A549 (cell line): Measurements from ENCODE around the gene SEPTIN2. TPM values are rescaled to one million over a fixed set of nuclear protein-coding genes. Genes with fewer than 3 reads are reported as not detected.
A peak's percentile ranks its signal among the peaks of the same experiment; 100 is the strongest.

Source experiments
- ATAC-seq, 2 experiments: fragments of 200-7000 bp in 1 of 2; fragments of >200 bp in 1 of 2; cut with Nextera tagmentation in 1 of 2; cut with Tn5 transposase in 1 of 2; 3 replicates each; pipeline versions ENCODE4 v1.8.0 to v1.9.1; 2018 to 2020; ENCODE audit warnings: mild to moderate bottlenecking in 1 of 2, moderate library complexity in 1 of 2
- CTCF ChIA-PET: fragments of 300-600 bp; sonication (Branson Sonifier 250); formaldehyde crosslinking; extraction: SDS; loops from one replicate; lab custom pipeline; 2021; ENCODE audit warnings: antibody characterized with exemption, inconsistent platforms; lab: Yijun Ruan, JAX
- POLR2A ChIA-PET: fragments of 350-600 bp; formaldehyde crosslinking; extraction: SDS; loops from one replicate; lab custom pipeline; 2021; ENCODE audit warnings: antibody characterized with exemption, inconsistent platforms; lab: Yijun Ruan, JAX
- DNase-seq, 2 experiments: peaks; one replicate each; pipeline versions ENCODE4 v3.0.0 to v3.0.0-alpha.2; 2011 to 2016; ENCODE audit warnings: low read depth in 1 of 2, low spot score in 1 of 2
- FAIRE-seq: peaks from 2 replicates; lab custom pipeline; 2011; peaks lifted over from hg19 to GRCh38; lab: Jason Lieb, UNC
- H3K27ac ChIP-seq, 2 experiments: fragments of >200 bp; sonication (Bioruptor Twin); formaldehyde crosslinking; 3 replicates each; pipeline ENCODE4 v1.5.1; 2016 to 2017
- H3K4me1 ChIP-seq: fragments of >200 bp; sonication (Bioruptor Twin); formaldehyde crosslinking; 3 replicates; pipeline ENCODE4 v1.6.1; 2016
- H3K4me2 ChIP-seq: fragments of >200 bp; sonication (Bioruptor Twin); formaldehyde crosslinking; 3 replicates; pipeline ENCODE4 v1.6.1; 2016
- H3K4me3 ChIP-seq: fragments of >200 bp; sonication (Bioruptor Twin); formaldehyde crosslinking; 3 replicates; pipeline ENCODE4 v1.5.1; 2016
- H3K9me3 ChIP-seq: fragments of >200 bp; sonication (Bioruptor Twin); formaldehyde crosslinking; 3 replicates; pipeline ENCODE4 v1.6.1; 2016
- ATOH8 ChIP-seq: fragments of 250-450 bp; sonication (Bioruptor Pico); IDR thresholded peaks from 2 replicates; pipeline ENCODE4 v1.5.0; 2020; ENCODE audit warnings: low read depth, mild to moderate bottlenecking, moderate library complexity
- CBX2 ChIP-seq: fragments of 200-600 bp; sonication (generic); IDR thresholded peaks from 2 replicates; pipeline ENCODE4 v1.6.1; 2016; ENCODE audit warnings: low read depth, mild to moderate bottlenecking, borderline replicate concordance
- CBX8 ChIP-seq: fragments of 200-600 bp; sonication (generic); IDR thresholded peaks from 2 replicates; pipeline ENCODE4 v1.6.1; 2016
- CEBPB ChIP-seq, 2 experiments: fragments of >200 bp in 1 of 2; sonication (Bioruptor Twin) in 1 of 2; formaldehyde crosslinking in 1 of 2; IDR thresholded peaks; 2 replicates each; pipeline ENCODE4 v1.6.1; 2012 to 2016
- CHD2 ChIP-seq: fragments of 150-350 bp; IDR thresholded peaks from 2 replicates; pipeline ENCODE4 v1.6.1; 2014; ENCODE audit warnings: low read length; ENCODE audit not compliant: partially characterized antibody
- E2F6 ChIP-seq: IDR thresholded peaks from 2 replicates; pipeline ENCODE4 v1.6.1; 2012; ENCODE audit warnings: low read depth, borderline replicate concordance
- ELK1 ChIP-seq: fragments of 150-350 bp; IDR thresholded peaks from 2 replicates; pipeline ENCODE4 v1.6.1; 2014; ENCODE audit warnings: low read depth, mild to moderate bottlenecking, low read length
- ESRRA ChIP-seq: fragments of 150-350 bp; IDR thresholded peaks from 2 replicates; pipeline ENCODE4 v1.6.1; 2014; ENCODE audit warnings: mild to moderate bottlenecking, low read length, borderline replicate concordance
- FOSB ChIP-seq: fragments of 250-450 bp; sonication (Bioruptor Pico); IDR thresholded peaks from 2 replicates; pipeline ENCODE4 v1.5.0; 2020; ENCODE audit warnings: mild to moderate bottlenecking, moderate library complexity
- FOXS1 ChIP-seq: fragments of 250-450 bp; sonication (Bioruptor Pico); IDR thresholded peaks from 2 replicates; pipeline ENCODE4 v1.5.0; 2020; ENCODE audit warnings: mild to moderate bottlenecking, moderate library complexity
- HDAC2 ChIP-seq: fragments of 200-600 bp; sonication (generic); IDR thresholded peaks from 2 replicates; pipeline ENCODE4 v1.6.1; 2016
- HMGXB4 ChIP-seq: fragments of 250-450 bp; sonication (Bioruptor Pico); IDR thresholded peaks from 2 replicates; pipeline ENCODE4 v1.5.0; 2021; ENCODE audit warnings: mild to moderate bottlenecking, moderate library complexity, borderline replicate concordance
- JUN ChIP-seq, 2 experiments: fragments of >200 bp; sonication (Bioruptor Twin); formaldehyde crosslinking; IDR thresholded peaks; 2 replicates in 1 of 2; 3 replicates in 1 of 2; pipeline ENCODE4 v1.6.1; 2016 to 2017
- MAFK ChIP-seq: fragments of 450-650 bp; IDR thresholded peaks from 2 replicates; pipeline ENCODE4 v1.6.1; 2014; ENCODE audit not compliant: partially characterized antibody
- MAX ChIP-seq: IDR thresholded peaks from 2 replicates; pipeline ENCODE4 v1.6.1; 2012
- MAZ ChIP-seq: fragments of 150-350 bp; IDR thresholded peaks from 2 replicates; pipeline ENCODE4 v1.6.1; 2014; ENCODE audit warnings: antibody characterized with exemption, low read depth, low read length, borderline replicate concordance
- MYC ChIP-seq: IDR thresholded peaks from 2 replicates; pipeline ENCODE4 v1.6.1; 2012; ENCODE audit warnings: mild to moderate bottlenecking, inconsistent platforms, low read length, improper control_type of control experiment, borderline replicate concordance
- NFE2L2 ChIP-seq: fragments of 150-350 bp; conservative IDR thresholded peaks from 2 replicates; pipeline ENCODE4 v1.6.1; 2014; ENCODE audit warnings: low read length
- NPAS2 ChIP-seq: fragments of 250-450 bp; sonication (Bioruptor Pico); IDR thresholded peaks from 2 replicates; pipeline ENCODE4 v1.8.0; 2022; ENCODE audit warnings: mild to moderate bottlenecking, moderate library complexity, borderline replicate concordance
- NR3C1 ChIP-seq: fragments of >200 bp; sonication (Bioruptor Twin); formaldehyde crosslinking; IDR thresholded peaks from 3 replicates; pipeline ENCODE4 v1.6.1; 2017
- PHF8 ChIP-seq: fragments of 200-600 bp; sonication (generic); IDR thresholded peaks from 2 replicates; pipeline ENCODE4 v1.6.1; 2016; ENCODE audit warnings: low read depth, mild to moderate bottlenecking, antibody characterized with exemption, moderate library complexity, borderline replicate concordance
- RARB ChIP-seq: fragments of 250-450 bp; sonication (Bioruptor Pico); IDR thresholded peaks from 2 replicates; pipeline ENCODE4 v1.8.0; 2021; ENCODE audit warnings: mild to moderate bottlenecking, moderate library complexity
- RCOR1 ChIP-seq: fragments of 150-350 bp; IDR thresholded peaks from 2 replicates; pipeline ENCODE4 v1.6.1; 2014; ENCODE audit warnings: antibody characterized with exemption, low read length, low read depth
- RNF2 ChIP-seq: fragments of 200-600 bp; sonication (generic); IDR thresholded peaks from 2 replicates; pipeline ENCODE4 v1.6.1; 2016; ENCODE audit warnings: low read depth, mild to moderate bottlenecking, antibody characterized with exemption, moderate library complexity, borderline replicate concordance
- TFCP2L1 ChIP-seq: fragments of 250-450 bp; sonication (Bioruptor Pico); IDR thresholded peaks from 2 replicates; pipeline ENCODE4 v1.5.0; 2021; ENCODE audit warnings: mild to moderate bottlenecking
- TP53 ChIP-seq: fragments of 250-450 bp; sonication (Bioruptor Pico); IDR thresholded peaks from 2 replicates; pipeline ENCODE4 v1.5.0; 2021; ENCODE audit warnings: mild to moderate bottlenecking, moderate library complexity
- ZC3H11A ChIP-seq: fragments of 450-650 bp; IDR thresholded peaks from 2 replicates; pipeline ENCODE4 v1.6.1; 2014; ENCODE audit warnings: antibody characterized with exemption, mild to moderate bottlenecking
- ZSCAN20 ChIP-seq: fragments of 250-450 bp; sonication (Bioruptor Pico); IDR thresholded peaks from 2 replicates; pipeline ENCODE4 v1.8.0; 2022; ENCODE audit warnings: mild to moderate bottlenecking, moderate library complexity
- WGBS: methylation state at CpG from one replicate; pipeline ENCODE4 v1.1.6; 2017; ENCODE audit errors: missing lambda C conversion rate; 5-methylcytosine and 5-hydroxymethylcytosine counted together
- polyA plus RNA-seq, 4 experiments: library from polyadenylated mRNA; depleted of rRNA in 3 of 4; stranded (reverse); fragments of >200 nt; fragmentation: RNase III in 1 of 4; extraction: RNeasy Plus Mini Kit Qiagen cat#74134 plus additional on column Dnase treatment in 1 of 4; gene quantifications; 2 replicates in 3 of 4; 3 replicates in 1 of 4; pipeline ENCODE4 v1.2.3, GENCODE V29; 2011 to 2017

The SEPTIN2 gene
- polyA plus RNA-seq, 2 of the 4 experiments (the other 2 are of a cell fraction), result 341 to 762 TPM

GRCh38 chr2:241298673-241299072 is 17.1 kb upstream of the SEPTIN2 start:
- ATAC-seq, result no peak
- POLR2A ChIA-PET, result no interaction called here
- no peak overlapping the region for H3K4me2 ChIP-seq
- CTCF ChIA-PET, result interaction anchor here (1.4 to 2.4 kb wide), 2 partner anchors 9 to 16 kb away, joined by 3 to 11 read pairs; partner anchors contain the start of genes HDLBP and SEPTIN2
- no peak for DNase-seq
- FAIRE-seq, result no peak
- no peak overlapping the region for H3K27ac ChIP-seq
- H3K9me3 ChIP-seq, result no peaks in the 10 kb centered on the region
- TF ChIP-seq ZC3H11A, result no peak
- no peak for TF ChIP-seq NPAS2 (CRISPR knock-in tag)
- no peak for TF ChIP-seq ZSCAN20 (CRISPR knock-in tag)
- TF ChIP-seq HMGXB4, result no peak
- TF ChIP-seq MAFK, result no peak
- TF ChIP-seq CHD2, result no peak
- TF ChIP-seq FOXS1 (CRISPR knock-in tag), result no peak
- TF ChIP-seq PHF8, result no peak
- no peak for TF ChIP-seq FOSB
- no peak for TF ChIP-seq RARB
- no peak for TF ChIP-seq ELK1
- 93% methylated on average over 5 of the region's 5 CpGs for WGBS
- no peak overlapping the region for H3K4me3 ChIP-seq
- H3K4me1 ChIP-seq, result peaks cover 4% of the 10 kb centered on the region; the same call in 1 of the 3 replicates

GRCh38 chr2:241300000-241300399 is 15.7 kb upstream of the SEPTIN2 start:
- TF ChIP-seq RCOR1 (no peak), HDAC2 (no peak), CBX8 (no peak), ZSCAN20 (CRISPR knock-in tag) (no peak)
- no peak overlapping the region for H3K27ac ChIP-seq
- H3K9me3 ChIP-seq, result no peaks in the 10 kb centered on the region
- H3K4me3 ChIP-seq, result no peak overlapping the region
- H3K4me1 ChIP-seq, result no peaks in the 10 kb centered on the region
- no peak overlapping the region for H3K4me2 ChIP-seq
- POLR2A ChIA-PET, result no interaction called here
- 92% methylated on average over 12 of the region's 12 CpGs for WGBS
- no peak for FAIRE-seq
- CTCF ChIA-PET, result no interaction called here
- DNase-seq, result no peak
- peak in 1 of 2 experiments; percentile 31; a peak in 2 of 6 replicates for ATAC-seq

- TF ChIP-seq NR3C1, result no peak
- no peak for TF ChIP-seq MAX
- no peak for TF ChIP-seq E2F6
- TF ChIP-seq TP53 (CRISPR knock-in tag), result no peak
- no peak for TF ChIP-seq JUN (IDR thresholded peaks at IDR 0.05)
- TF ChIP-seq CBX2, result no peak
- no peak for TF ChIP-seq RNF2
- no peak for TF ChIP-seq PHF8
- no peak for TF ChIP-seq NFE2L2
- TF ChIP-seq HMGXB4, result no peak
- no peak for TF ChIP-seq MYC
- no peak for TF ChIP-seq MAZ
- no peak for TF ChIP-seq ATOH8
- no peak for TF ChIP-seq CHD2
- TF ChIP-seq TFCP2L1 (CRISPR knock-in tag), result no peak
- TF ChIP-seq ESRRA, result no peak
- TF ChIP-seq FOXS1 (CRISPR knock-in tag), result no peak
- TF ChIP-seq CEBPB (IDR thresholded peaks at IDR 0.05), result no peak
- FAIRE-seq, result no peak
- no peak; a peak in 1 of 6 replicates for ATAC-seq
- no peak overlapping the region for H3K4me2 ChIP-seq
- DNase-seq, result no peak
- ChIA-PET POLR2A (interaction anchor here (1.7 kb wide), 1 partner anchor 13 kb away, joined by 7 read pairs; the partner anchor contains the start of genes HDLBP and SEPTIN2), CTCF (interaction anchor here (0.6 to 1.2 kb wide), 3 partner anchors 9 to 39 kb away, joined by 3 to 6 read pairs (median 5); no protein-coding TSS in a partner anchor)
- no peaks in the 10 kb centered on the region for H3K9me3 ChIP-seq
- no peak overlapping the region for H3K27ac ChIP-seq
- H3K4me3 ChIP-seq, result no peak overlapping the region
- no peaks in the 10 kb centered on the region for H3K4me1 ChIP-seq
- WGBS, result 80% methylated on average over 3 of the region's 3 CpGs
Measured at GRCh38 chr2:241302083-241302482, 13.6 kb upstream of the SEPTIN2 start.
